ENCODE data around the gene CEP295NL.

CEP295NL gene

DNA sequence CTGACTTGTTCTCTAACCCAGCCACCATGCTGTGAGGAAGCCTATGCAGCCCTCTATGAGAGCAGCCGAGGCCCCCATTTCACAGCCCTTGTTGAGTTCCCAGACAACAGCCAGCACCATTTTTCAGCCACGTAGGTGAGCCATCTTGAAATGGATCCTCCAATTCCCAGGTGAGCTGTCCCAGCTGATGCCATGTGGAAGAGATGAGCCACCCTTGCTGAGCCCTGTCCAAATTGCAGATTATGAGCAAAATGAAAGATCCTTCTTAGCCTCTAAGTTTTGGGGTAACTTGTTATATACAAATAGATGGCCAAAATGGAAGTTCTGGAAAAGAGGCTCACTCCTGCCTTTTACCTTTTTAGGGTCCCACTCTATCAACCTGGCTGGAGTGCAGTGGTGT is 47.9 kb upstream of the CEP295NL start:
- H3K4ac ChIP-seq (ENCODE audit: low read depth in 1 of 2, low read length in 2 of 2) = no peak overlapping the region
- no peak overlapping the region for H3K27ac ChIP-seq (ENCODE audit: low read length, poor library complexity, severe bottlenecking)
- no peak for DNase-seq
- H2BK120ac ChIP-seq (ENCODE audit: low read depth, low read length) = no peak overlapping the region
- no peak overlapping the region for H3K9ac ChIP-seq (ENCODE audit: low read length)
- no peak overlapping the region for H2AFZ ChIP-seq (ENCODE audit: low read depth, low read length)
- H3K23ac ChIP-seq (ENCODE audit: low read length in 2 of 2) = no peak overlapping the region
- WGBS = 71% methylated on average over 2 of the region's 2 CpGs
- no peak overlapping the region for H2BK12ac ChIP-seq (ENCODE audit: low read length in 2 of 2)
- H3K4me2 ChIP-seq (ENCODE audit: low read length, poor library complexity, severe bottlenecking) = no peak overlapping the region
- peak overlapping the region in 1 of 2 experiments; percentile 9 for H3K4me3 ChIP-seq (ENCODE audit: insufficient read depth in 1 of 2, low read depth in 1 of 2, low read length in 2 of 2)
- H3K36me3 ChIP-seq (ENCODE audit: control insufficient read depth in 1 of 2, insufficient read depth in 2 of 2, low read depth in 1 of 2, low read length in 2 of 2) = no peaks in the 10 kb centered on the region
- H3K18ac ChIP-seq (ENCODE audit: low read depth in 1 of 2, low read length in 2 of 2) = no peak overlapping the region
- no peaks in the 10 kb centered on the region for H3K79me1 ChIP-seq (replicated peaks; ENCODE audit: low read length, poor library complexity, severe bottlenecking)
- H2AK5ac ChIP-seq (ENCODE audit: low read length, severe bottlenecking) = no peak overlapping the region
- H2BK5ac ChIP-seq (ENCODE audit: low read depth, low read length, poor library complexity, severe bottlenecking) = no peak overlapping the region
- H4K8ac ChIP-seq (ENCODE audit: low read length) = no peak overlapping the region
- H3K27me3 ChIP-seq (ENCODE audit: control insufficient read depth in 1 of 2, insufficient read depth in 1 of 2, low read length in 2 of 2) = no peaks in the 10 kb centered on the region
- no peak overlapping the region for H4K91ac ChIP-seq (ENCODE audit: low read length)
- H3K9me3 ChIP-seq (ENCODE audit: control insufficient read depth, low read length) = peaks cover 20% of the 10 kb centered on the region
- no peak overlapping the region for H2BK15ac ChIP-seq (ENCODE audit: low read depth, poor library complexity, severe bottlenecking)
- no peak overlapping the region for H3K14ac ChIP-seq (ENCODE audit: low read length in 2 of 2)
- H3K4me1 ChIP-seq (ENCODE audit: control insufficient read depth, insufficient read depth, low read depth, low read length) = peaks cover 15% of the 10 kb centered on the region

- Histone ChIP-seq H3K18ac (ENCODE audit: low read depth in 1 of 2, low read length in 2 of 2) (no peak overlapping the region), H4K91ac (ENCODE audit: low read length) (no peak overlapping the region), H3K27me3 (ENCODE audit: control insufficient read depth in 1 of 2, insufficient read depth in 1 of 2, low read length in 2 of 2) (peaks cover 0 to 3% of the 10 kb centered on the region in 2 experiments), H3K36me3 (ENCODE audit: control insufficient read depth in 1 of 2, insufficient read depth in 2 of 2, low read depth in 1 of 2, low read length in 2 of 2) (no peaks in the 10 kb centered on the region), H3K9me3 (ENCODE audit: control insufficient read depth, low read length) (peaks cover 20% of the 10 kb centered on the region), H2BK12ac (ENCODE audit: low read length in 2 of 2) (no peak overlapping the region), H2AFZ (ENCODE audit: low read depth, low read length) (no peak overlapping the region), H3K4me1 (ENCODE audit: control insufficient read depth, insufficient read depth, low read depth, low read length) (peaks cover 25% of the 10 kb centered on the region), H3K23ac (ENCODE audit: low read length in 2 of 2) (no peak overlapping the region), H2BK5ac (ENCODE audit: low read depth, low read length, poor library complexity, severe bottlenecking) (no peak overlapping the region), H3K4me3 (ENCODE audit: insufficient read depth in 1 of 2, low read depth in 1 of 2, low read length in 2 of 2) (no peak overlapping the region), H3K4ac (ENCODE audit: low read depth in 1 of 2, low read length in 2 of 2) (peak overlapping the region in 1 of 2 experiments; percentile 59), H4K8ac (ENCODE audit: low read length) (peak overlapping the region; percentile 45), H3K4me2 (ENCODE audit: low read length, poor library complexity, severe bottlenecking) (no peak overlapping the region), H3K27ac (ENCODE audit: low read length, poor library complexity, severe bottlenecking) (no peak overlapping the region), H3K9ac (ENCODE audit: low read length) (no peak overlapping the region), H2BK120ac (ENCODE audit: low read depth, low read length) (no peak overlapping the region), H3K14ac (ENCODE audit: low read length in 2 of 2) (no peak overlapping the region), H2AK5ac (ENCODE audit: low read length, severe bottlenecking) (peak overlapping the region; percentile 35), H2BK15ac (ENCODE audit: low read depth, poor library complexity, severe bottlenecking) (no peak overlapping the region), H3K79me1 (replicated peaks; ENCODE audit: low read length, poor library complexity, severe bottlenecking) (no peaks in the 10 kb centered on the region)
- DNase-seq = no peak
- WGBS = 84% methylated on average over 14 of the region's 18 CpGs
Observed at GRCh38 chr17:78947235-78948149, 44.5 kb upstream of the CEP295NL start.

DNA sequence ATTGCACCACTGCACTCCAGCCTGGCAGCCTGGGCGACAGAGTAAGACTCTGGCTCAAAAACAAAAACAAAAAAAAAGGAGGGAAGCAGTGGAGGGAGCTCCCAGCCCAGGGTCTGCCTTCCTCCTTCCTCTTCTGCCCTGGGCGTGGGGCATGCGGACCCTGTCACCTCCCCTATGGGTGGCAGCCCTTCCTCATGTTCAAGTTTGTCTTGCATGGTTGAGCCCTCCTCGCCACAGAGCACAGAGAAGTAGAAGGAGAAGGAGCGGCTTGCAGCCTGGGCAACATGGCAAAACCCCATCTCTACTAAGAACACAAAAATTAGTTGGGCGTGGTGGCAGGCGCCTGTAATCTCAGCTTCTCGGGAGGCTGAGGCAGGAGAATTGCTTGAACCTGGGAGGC is 43.6 kb upstream of the CEP295NL start:
- no peaks in the 10 kb centered on the region for H3K79me1 ChIP-seq (replicated peaks; ENCODE audit: low read length, poor library complexity, severe bottlenecking)
- H4K8ac ChIP-seq (ENCODE audit: low read length) = no peak overlapping the region
- H3K9ac ChIP-seq (ENCODE audit: low read length) = no peak overlapping the region
- H3K18ac ChIP-seq (ENCODE audit: low read depth in 1 of 2, low read length in 2 of 2) = no peak overlapping the region
- no peak for DNase-seq
- no peak overlapping the region for H2BK15ac ChIP-seq (ENCODE audit: low read depth, poor library complexity, severe bottlenecking)
- H4K91ac ChIP-seq (ENCODE audit: low read length) = peak overlapping the region; percentile 53
- H3K9me3 ChIP-seq (ENCODE audit: control insufficient read depth, low read length) = peaks cover 19% of the 10 kb centered on the region
- H3K4me1 ChIP-seq (ENCODE audit: control insufficient read depth, insufficient read depth, low read depth, low read length) = peaks cover 17% of the 10 kb centered on the region
- H3K27ac ChIP-seq (ENCODE audit: low read length, poor library complexity, severe bottlenecking) = no peak overlapping the region
- no peak overlapping the region for H3K4me2 ChIP-seq (ENCODE audit: low read length, poor library complexity, severe bottlenecking)
- H2AFZ ChIP-seq (ENCODE audit: low read depth, low read length) = no peak overlapping the region
- H2AK5ac ChIP-seq (ENCODE audit: low read length, severe bottlenecking) = no peak overlapping the region
- H3K4ac ChIP-seq (ENCODE audit: low read depth in 1 of 2, low read length in 2 of 2) = no peak overlapping the region
- H3K23ac ChIP-seq (ENCODE audit: low read length in 2 of 2) = no peak overlapping the region
- no peak overlapping the region for H3K4me3 ChIP-seq (ENCODE audit: insufficient read depth in 1 of 2, low read depth in 1 of 2, low read length in 2 of 2)
- no peak overlapping the region for H2BK5ac ChIP-seq (ENCODE audit: low read depth, low read length, poor library complexity, severe bottlenecking)
- no peaks in the 10 kb centered on the region for H3K36me3 ChIP-seq (ENCODE audit: control insufficient read depth in 1 of 2, insufficient read depth in 2 of 2, low read depth in 1 of 2, low read length in 2 of 2)
- WGBS = 94% methylated on average over 6 of the region's 8 CpGs
- H3K14ac ChIP-seq (ENCODE audit: low read length in 2 of 2) = no peak overlapping the region
- H2BK120ac ChIP-seq (ENCODE audit: low read depth, low read length) = no peak overlapping the region
- no peak overlapping the region for H2BK12ac ChIP-seq (ENCODE audit: low read length in 2 of 2)
- peaks cover 0 to 3% of the 10 kb centered on the region in 2 experiments for H3K27me3 ChIP-seq (ENCODE audit: control insufficient read depth in 1 of 2, insufficient read depth in 1 of 2, low read length in 2 of 2)

DNA sequence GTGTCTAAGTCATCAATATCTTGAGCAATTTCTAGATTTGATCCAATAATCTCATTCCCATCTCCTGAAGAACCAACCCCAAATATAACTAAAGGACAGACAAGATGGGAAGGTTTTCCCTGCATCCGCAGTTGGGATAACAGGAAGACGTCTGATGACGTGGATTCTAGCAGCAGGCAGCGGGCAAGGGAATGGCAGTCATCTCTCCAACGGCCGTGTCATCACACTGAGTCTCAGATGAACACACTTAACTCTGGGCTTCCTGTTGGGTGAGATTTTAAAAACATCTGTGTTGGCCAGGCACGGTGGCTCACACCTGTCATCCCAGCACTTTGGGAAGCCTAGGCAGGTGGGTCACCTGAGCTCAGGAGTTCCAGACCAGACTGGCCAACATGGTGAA is 43.1 kb upstream of the CEP295NL start:
- 81% methylated on average over 7 of the region's 7 CpGs for WGBS
- no peak overlapping the region for H2AFZ ChIP-seq (ENCODE audit: low read depth, low read length)
- no peak overlapping the region for H2BK12ac ChIP-seq (ENCODE audit: low read length in 2 of 2)

More for the DNA sequence above, 43.1 kb upstream of the CEP295NL start:
- H4K8ac ChIP-seq (ENCODE audit: low read length) = no peak overlapping the region
- peaks cover 0 to 3% of the 10 kb centered on the region in 2 experiments for H3K27me3 ChIP-seq (ENCODE audit: control insufficient read depth in 1 of 2, insufficient read depth in 1 of 2, low read length in 2 of 2)
- H3K9me3 ChIP-seq (ENCODE audit: control insufficient read depth, low read length) = peaks cover 14% of the 10 kb centered on the region
- H2AK5ac ChIP-seq (ENCODE audit: low read length, severe bottlenecking) = peak overlapping the region; percentile 68
- H3K79me1 ChIP-seq (replicated peaks; ENCODE audit: low read length, poor library complexity, severe bottlenecking) = no peaks in the 10 kb centered on the region
- H3K18ac ChIP-seq (ENCODE audit: low read depth in 1 of 2, low read length in 2 of 2) = no peak overlapping the region
- no peak overlapping the region for H3K9ac ChIP-seq (ENCODE audit: low read length)
- H3K4me1 ChIP-seq (ENCODE audit: control insufficient read depth, insufficient read depth, low read depth, low read length) = peaks cover 16% of the 10 kb centered on the region
- no peak overlapping the region for H4K91ac ChIP-seq (ENCODE audit: low read length)
- H3K27ac ChIP-seq (ENCODE audit: low read length, poor library complexity, severe bottlenecking) = no peak overlapping the region
- H2BK15ac ChIP-seq (ENCODE audit: low read depth, poor library complexity, severe bottlenecking) = no peak overlapping the region
- H2BK120ac ChIP-seq (ENCODE audit: low read depth, low read length) = no peak overlapping the region
- H3K4ac ChIP-seq (ENCODE audit: low read depth in 1 of 2, low read length in 2 of 2) = no peak overlapping the region
- H3K4me3 ChIP-seq (ENCODE audit: insufficient read depth in 1 of 2, low read depth in 1 of 2, low read length in 2 of 2) = no peak overlapping the region
- no peak overlapping the region for H3K23ac ChIP-seq (ENCODE audit: low read length in 2 of 2)
- DNase-seq = no peak
- no peak overlapping the region for H2BK5ac ChIP-seq (ENCODE audit: low read depth, low read length, poor library complexity, severe bottlenecking)
- no peaks in the 10 kb centered on the region for H3K36me3 ChIP-seq (ENCODE audit: control insufficient read depth in 1 of 2, insufficient read depth in 2 of 2, low read depth in 1 of 2, low read length in 2 of 2)
- no peak overlapping the region for H3K4me2 ChIP-seq (ENCODE audit: low read length, poor library complexity, severe bottlenecking)
- no peak overlapping the region for H3K14ac ChIP-seq (ENCODE audit: low read length in 2 of 2)
